ENCODE results near the gene SMG5.

GRCh38 chr1:156245451-156246232, 37.0 kb downstream of the SMG5 start:
- TF ChIP-seq, protein P1, sequence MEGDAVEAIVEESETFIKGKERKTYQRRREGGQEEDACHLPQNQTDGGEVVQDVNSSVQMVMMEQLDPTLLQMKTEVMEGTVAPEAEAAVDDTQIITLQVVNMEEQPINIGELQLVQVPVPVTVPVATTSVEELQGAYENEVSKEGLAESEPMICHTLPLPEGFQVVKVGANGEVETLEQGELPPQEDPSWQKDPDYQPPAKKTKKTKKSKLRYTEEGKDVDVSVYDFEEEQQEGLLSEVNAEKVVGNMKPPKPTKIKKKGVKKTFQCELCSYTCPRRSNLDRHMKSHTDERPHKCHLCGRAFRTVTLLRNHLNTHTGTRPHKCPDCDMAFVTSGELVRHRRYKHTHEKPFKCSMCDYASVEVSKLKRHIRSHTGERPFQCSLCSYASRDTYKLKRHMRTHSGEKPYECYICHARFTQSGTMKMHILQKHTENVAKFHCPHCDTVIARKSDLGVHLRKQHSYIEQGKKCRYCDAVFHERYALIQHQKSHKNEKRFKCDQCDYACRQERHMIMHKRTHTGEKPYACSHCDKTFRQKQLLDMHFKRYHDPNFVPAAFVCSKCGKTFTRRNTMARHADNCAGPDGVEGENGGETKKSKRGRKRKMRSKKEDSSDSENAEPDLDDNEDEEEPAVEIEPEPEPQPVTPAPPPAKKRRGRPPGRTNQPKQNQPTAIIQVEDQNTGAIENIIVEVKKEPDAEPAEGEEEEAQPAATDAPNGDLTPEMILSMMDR (IDR thresholded peaks at IDR 0.05) = no peak
- no peak for TF ChIP-seq POLR2AphosphoS5 (IDR thresholded peaks at IDR 0.05; ENCODE audit: insufficient read depth in 1 of 2, low read depth in 1 of 2)
- TF ChIP-seq POLR2A (IDR thresholded peaks at IDR 0.05) = no peak

Data from vagina (tissue), 2 donors.